ENCODE measurements around the gene CHTF8. TPM values are rescaled to one million over a fixed set of nuclear protein-coding genes. Genes with fewer than 3 reads are reported as not detected.

CHTF8 gene, protein sequence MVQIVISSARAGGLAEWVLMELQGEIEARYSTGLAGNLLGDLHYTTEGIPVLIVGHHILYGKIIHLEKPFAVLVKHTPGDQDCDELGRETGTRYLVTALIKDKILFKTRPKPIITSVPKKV
- 116 TPM for polyA plus RNA-seq (2013, experiment 1 of 2)
- 99.3 TPM for polyA plus RNA-seq (2013, experiment 2 of 2)

DNA sequence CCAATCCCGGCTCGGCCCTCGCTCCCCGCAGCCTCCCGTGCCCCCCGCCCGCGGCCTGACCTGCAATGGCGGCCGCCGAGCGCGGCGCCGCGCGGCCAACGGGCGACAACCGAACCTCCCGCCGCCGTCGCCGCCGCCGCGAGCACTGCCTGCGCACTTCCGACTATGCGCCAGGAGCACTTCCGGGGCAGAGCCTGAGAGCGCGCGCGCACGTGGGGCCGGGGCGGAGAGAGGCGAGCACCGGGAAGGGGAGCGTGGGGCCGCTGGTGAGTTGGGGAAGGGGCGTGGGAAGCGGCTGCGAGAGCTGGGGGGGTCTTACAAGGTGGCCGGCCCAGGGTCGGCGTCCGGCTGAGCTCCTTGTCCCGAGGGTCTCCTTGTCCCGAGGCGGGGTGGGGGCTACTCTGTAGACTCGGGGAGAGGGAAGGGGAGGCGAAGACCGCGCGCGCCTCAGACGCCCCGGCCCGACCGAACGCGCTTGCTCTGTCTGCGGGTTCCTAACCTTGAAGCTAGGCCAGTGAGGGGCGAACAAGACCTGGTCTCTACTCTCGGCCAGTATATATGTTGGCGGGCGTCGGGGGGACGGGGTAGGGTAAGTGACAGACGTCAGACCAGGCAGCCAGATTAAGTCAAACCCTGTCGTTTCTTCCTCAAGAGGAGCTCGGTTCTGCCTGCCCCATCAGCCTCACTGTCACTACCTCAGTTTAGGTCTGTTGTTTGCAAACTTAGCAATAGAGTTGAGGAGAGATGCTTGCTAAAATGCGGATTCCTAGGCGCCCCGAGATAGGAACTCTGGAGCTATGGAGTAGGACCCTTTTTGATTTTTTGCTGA, at the start of gene CHTF8, which contains the start of gene UTP4:
Gene CHTF8 (minus strand): TSS at position 165 of the 829 bp plus-strand sequence. CDS start 11,130 bp downstream, outside the sequence.
Gene UTP4 (plus strand): TSS at position 226 of the 829 bp plus-strand sequence. CDS start 811 bp downstream, outside the sequence.
- Histone ChIP-seq H3K27ac (ENCODE audit: low read depth, low read length, severe bottlenecking) (peak within 1 kb of the TSS; percentile 88), H3K9me3 (ENCODE audit: control insufficient read depth, low read length) (no peaks in the 10 kb centered on the region), H3K36me3 (ENCODE audit: control insufficient read depth, insufficient read depth, low read length) (peaks cover 60% of the 10 kb centered on the region), H3K4me1 (ENCODE audit: control insufficient read depth, insufficient read depth, low read length, poor library complexity, severe bottlenecking) (peaks cover 15% of the 10 kb centered on the region), H3K4me3 (ENCODE audit: extremely low read depth, insufficient read depth, low read length, poor library complexity, severe bottlenecking) (peak within 1 kb of the TSS; percentile 83)
- 0 to 2% methylated on average over 43 to 58 of the region's 78 CpGs for WGBS, 2 experiments (ENCODE audit: insufficient coverage in 2 of 2)

DNA sequence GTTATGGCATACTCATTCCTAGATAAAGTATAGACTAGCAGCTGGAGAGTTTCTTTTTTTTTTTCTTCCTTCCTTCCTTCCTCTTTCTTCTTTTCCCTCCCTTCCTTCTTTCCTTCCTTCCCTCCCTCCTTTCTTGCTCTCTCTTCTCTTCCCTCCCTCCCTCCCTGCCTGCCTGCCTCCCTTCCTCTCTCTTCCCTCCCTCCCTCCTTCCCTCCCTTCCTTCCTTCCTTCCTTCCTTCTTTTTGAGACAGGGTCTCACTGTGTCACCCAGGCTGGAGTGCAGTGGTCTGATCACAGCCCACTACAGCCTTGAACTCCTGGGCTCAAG, 47.6 kb upstream of the CHTF8 start:
- H3K9me3 ChIP-seq (ENCODE audit: control insufficient read depth, low read length) = no peaks in the 10 kb centered on the region
- H3K4me1 ChIP-seq (ENCODE audit: control insufficient read depth, insufficient read depth, low read length, poor library complexity, severe bottlenecking) = peaks cover 3% of the 10 kb centered on the region
- H3K4me3 ChIP-seq (ENCODE audit: extremely low read depth, insufficient read depth, low read length, poor library complexity, severe bottlenecking) = no peak overlapping the region
- peaks cover 4% of the 10 kb centered on the region for H3K36me3 ChIP-seq (ENCODE audit: control insufficient read depth, insufficient read depth, low read length)
- H3K27ac ChIP-seq (ENCODE audit: low read depth, low read length, severe bottlenecking) = no peak overlapping the region

DNA sequence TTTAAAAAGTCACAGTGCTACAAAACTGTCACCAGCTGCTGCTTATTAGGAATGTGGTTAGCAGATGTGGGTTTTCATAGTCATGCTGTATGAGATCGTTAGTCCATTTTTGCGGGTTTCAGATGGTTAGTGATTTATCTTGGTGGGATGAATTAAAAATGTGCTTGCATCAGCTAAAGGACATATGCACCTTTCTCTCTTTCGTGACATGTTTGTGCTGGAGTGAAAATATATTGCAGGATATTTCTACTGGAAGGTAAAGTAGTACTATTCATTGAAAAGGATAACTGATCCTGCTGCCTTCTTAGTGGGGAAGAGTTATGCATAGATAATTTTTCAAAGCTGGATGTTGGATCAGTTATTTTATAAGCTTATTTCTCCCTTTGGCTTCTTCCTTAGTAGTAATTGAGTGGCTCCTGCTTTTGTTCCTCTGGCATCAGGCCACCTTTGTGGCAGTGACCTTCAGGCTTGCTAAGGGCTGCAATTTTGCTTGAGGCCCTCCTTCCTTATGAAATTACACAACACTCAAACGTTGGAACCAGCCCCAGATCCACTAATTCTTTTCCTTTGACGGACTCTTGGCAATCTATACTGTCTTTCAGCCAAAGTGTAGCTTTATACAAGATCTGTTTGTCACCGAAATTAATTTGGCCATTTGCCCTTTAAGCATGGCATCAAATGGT, 47.1 kb upstream of the CHTF8 start:
- Histone ChIP-seq H3K27ac (ENCODE audit: low read depth, low read length, severe bottlenecking) (no peak overlapping the region), H3K4me1 (ENCODE audit: control insufficient read depth, insufficient read depth, low read length, poor library complexity, severe bottlenecking) (peaks cover 3% of the 10 kb centered on the region), H3K36me3 (ENCODE audit: control insufficient read depth, insufficient read depth, low read length) (peaks cover 4% of the 10 kb centered on the region), H3K4me3 (ENCODE audit: extremely low read depth, insufficient read depth, low read length, poor library complexity, severe bottlenecking) (no peak overlapping the region), H3K9me3 (ENCODE audit: control insufficient read depth, low read length) (no peaks in the 10 kb centered on the region)
- WGBS, 2 experiments (ENCODE audit: insufficient coverage in 2 of 2) = 84 to 87% methylated on average over 5 to 6 of the region's 6 CpGs

DNA sequence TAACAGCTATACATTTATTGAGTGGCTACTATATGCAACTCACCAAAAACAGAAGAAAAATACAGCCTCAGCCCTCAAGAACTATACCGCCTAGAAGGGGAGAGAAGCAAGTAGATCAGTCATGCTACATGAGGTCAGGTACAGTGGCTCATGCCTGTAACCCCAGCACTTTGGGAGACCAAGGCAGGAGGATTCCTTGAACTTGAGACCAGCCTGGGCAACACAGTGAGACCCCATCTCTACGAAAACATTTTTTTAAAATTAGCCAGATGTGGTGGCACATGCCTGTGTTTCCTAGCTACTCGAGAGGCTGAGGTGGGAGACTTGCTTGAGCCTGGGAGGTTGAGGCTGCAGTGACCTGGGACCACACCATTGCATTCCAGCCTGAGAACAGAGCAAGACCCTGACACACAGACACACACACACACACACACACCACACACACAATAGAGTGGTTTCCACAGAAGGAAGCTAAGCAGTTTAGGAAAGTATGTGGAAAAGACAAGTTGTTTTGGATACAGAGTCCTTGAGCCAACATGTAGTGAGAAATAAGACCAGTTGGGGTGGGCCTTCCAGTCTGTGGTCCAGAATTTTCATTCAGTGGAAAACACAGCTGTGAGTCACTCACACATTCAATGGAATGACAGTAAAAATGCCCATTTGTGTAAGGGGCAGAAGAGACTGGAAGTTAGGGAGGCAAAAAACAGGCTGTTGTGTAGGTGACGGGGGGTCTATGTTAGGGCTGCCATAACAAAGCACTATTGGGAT, 43.8 kb upstream of the CHTF8 start:
- Histone ChIP-seq H3K4me3 (ENCODE audit: extremely low read depth, insufficient read depth, low read length, poor library complexity, severe bottlenecking) (no peak overlapping the region), H3K36me3 (ENCODE audit: control insufficient read depth, insufficient read depth, low read length) (peaks cover 11% of the 10 kb centered on the region), H3K4me1 (ENCODE audit: control insufficient read depth, insufficient read depth, low read length, poor library complexity, severe bottlenecking) (no peaks in the 10 kb centered on the region), H3K9me3 (ENCODE audit: control insufficient read depth, low read length) (no peaks in the 10 kb centered on the region), H3K27ac (ENCODE audit: low read depth, low read length, severe bottlenecking) (no peak overlapping the region)
- 92 to 100% methylated on average over 2 to 3 of the region's 4 CpGs for WGBS, 2 experiments (ENCODE audit: insufficient coverage in 2 of 2)

DNA sequence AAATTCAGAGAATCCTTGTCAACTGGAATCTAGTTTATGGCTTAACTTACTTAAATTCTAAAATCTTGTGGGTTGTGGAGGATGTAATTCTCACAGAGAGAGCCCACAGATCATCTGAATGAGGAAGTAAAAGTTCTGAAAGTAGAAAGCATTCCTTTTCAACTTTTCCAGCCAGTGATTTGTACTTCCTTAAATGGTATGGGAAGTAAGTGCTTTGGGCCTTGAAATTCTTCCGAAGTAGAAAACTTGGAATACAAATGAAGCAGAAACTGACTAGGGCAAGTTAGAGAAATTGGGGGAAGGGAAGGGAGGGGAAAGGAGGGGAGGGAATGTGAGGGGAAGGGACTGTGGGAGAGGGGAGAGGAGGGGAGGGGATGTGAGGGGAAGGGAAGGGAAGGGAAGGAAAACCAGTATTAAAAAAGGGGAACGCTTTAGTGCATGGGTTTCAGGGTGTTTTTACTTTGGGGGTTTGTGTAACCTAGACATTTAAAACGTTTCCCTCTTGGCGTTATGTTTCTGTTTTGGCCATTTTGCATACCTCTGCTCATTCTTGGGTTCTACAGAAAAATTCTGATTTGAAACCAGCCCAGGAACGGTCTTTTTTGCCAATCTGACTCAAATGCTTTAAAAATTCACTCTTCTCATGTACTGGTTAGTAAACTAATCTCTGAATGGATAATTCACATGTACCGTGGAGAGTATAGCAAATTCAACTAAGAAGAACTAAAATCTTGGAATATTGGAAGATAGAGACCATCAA, 39.1 kb upstream of the CHTF8 start:
- Histone ChIP-seq H3K36me3 (ENCODE audit: control insufficient read depth, insufficient read depth, low read length) (peaks cover 53% of the 10 kb centered on the region), H3K9me3 (ENCODE audit: control insufficient read depth, low read length) (no peaks in the 10 kb centered on the region), H3K4me3 (ENCODE audit: extremely low read depth, insufficient read depth, low read length, poor library complexity, severe bottlenecking) (no peak overlapping the region), H3K27ac (ENCODE audit: low read depth, low read length, severe bottlenecking) (peak overlapping the region; percentile 26), H3K4me1 (ENCODE audit: control insufficient read depth, insufficient read depth, low read length, poor library complexity, severe bottlenecking) (peaks cover 14% of the 10 kb centered on the region)
- 82 to 85% methylated on average over 4 of the region's 6 CpGs for WGBS, 2 experiments (ENCODE audit: insufficient coverage in 2 of 2)

DNA sequence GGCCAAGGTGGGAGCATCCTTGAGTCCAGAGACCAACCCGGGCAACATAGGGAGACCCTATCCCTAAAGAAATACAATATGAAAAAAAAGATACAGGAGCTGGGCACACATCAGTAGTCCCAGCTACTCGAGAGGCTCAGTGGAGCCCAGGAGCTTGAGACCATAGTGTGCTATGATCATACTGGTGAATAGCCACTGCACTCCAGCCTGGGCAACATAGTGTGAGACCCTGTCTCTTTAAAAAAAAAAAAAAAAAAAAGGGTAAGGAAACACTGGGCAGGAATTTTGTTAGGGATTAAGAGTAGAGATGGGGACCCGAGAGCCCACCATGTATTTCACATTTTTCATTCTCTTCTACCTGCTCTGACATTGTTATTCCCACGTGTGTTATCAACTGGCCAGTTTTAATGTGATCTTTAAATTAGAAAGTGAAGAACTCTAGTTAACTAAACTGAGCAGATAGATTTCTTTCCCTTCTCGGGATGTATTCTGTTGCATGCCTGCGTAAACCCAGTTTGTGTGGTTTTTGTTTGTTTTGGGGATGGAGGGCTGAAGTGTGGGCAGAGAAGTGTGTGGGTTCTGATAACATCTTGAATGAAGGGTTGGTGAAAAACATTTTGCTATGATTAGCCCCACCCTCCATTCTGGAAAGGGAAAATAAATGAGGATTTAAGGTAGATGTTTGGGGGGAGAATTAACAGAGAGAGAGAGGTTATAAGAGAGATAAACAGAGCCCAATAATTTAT, 37.4 kb upstream of the CHTF8 start:
- Histone ChIP-seq H3K4me1 (ENCODE audit: control insufficient read depth, insufficient read depth, low read length, poor library complexity, severe bottlenecking) (peaks cover 18% of the 10 kb centered on the region), H3K27ac (ENCODE audit: low read depth, low read length, severe bottlenecking) (peak overlapping the region; percentile 41), H3K36me3 (ENCODE audit: control insufficient read depth, insufficient read depth, low read length) (peaks cover 66% of the 10 kb centered on the region), H3K9me3 (ENCODE audit: control insufficient read depth, low read length) (no peaks in the 10 kb centered on the region), H3K4me3 (ENCODE audit: extremely low read depth, insufficient read depth, low read length, poor library complexity, severe bottlenecking) (no peak overlapping the region)
- 67 to 90% methylated on average over 1 of the region's 6 CpGs for WGBS, 2 experiments (ENCODE audit: insufficient coverage in 2 of 2)

DNA sequence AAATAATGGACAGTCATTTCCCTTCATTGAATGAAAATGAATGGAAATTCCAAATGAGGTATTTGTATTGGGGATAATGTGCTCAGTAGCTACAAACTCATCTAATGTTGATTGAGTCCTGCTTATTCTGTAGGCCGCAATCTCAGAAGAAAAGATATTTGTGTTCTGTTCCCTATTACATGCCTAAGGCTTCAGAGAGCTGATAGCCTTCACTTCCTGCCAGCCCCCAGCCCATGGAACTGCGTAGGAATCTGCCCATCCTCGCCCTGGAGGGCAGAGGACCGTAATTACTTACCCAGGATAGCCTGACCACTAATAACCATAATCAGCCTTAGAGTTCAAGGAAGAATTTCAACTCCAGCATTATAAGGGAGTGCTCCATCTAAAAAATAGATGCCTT, 36.7 kb upstream of the CHTF8 start:
- Histone ChIP-seq H3K9me3 (ENCODE audit: control insufficient read depth, low read length) (no peaks in the 10 kb centered on the region), H3K36me3 (ENCODE audit: control insufficient read depth, insufficient read depth, low read length) (peaks cover 71% of the 10 kb centered on the region), H3K4me3 (ENCODE audit: extremely low read depth, insufficient read depth, low read length, poor library complexity, severe bottlenecking) (no peak overlapping the region), H3K27ac (ENCODE audit: low read depth, low read length, severe bottlenecking) (peak overlapping the region; percentile 41), H3K4me1 (ENCODE audit: control insufficient read depth, insufficient read depth, low read length, poor library complexity, severe bottlenecking) (peaks cover 18% of the 10 kb centered on the region)
- 82 to 90% methylated on average over 2 of the region's 4 CpGs for WGBS, 2 experiments (ENCODE audit: insufficient coverage in 2 of 2)

DNA sequence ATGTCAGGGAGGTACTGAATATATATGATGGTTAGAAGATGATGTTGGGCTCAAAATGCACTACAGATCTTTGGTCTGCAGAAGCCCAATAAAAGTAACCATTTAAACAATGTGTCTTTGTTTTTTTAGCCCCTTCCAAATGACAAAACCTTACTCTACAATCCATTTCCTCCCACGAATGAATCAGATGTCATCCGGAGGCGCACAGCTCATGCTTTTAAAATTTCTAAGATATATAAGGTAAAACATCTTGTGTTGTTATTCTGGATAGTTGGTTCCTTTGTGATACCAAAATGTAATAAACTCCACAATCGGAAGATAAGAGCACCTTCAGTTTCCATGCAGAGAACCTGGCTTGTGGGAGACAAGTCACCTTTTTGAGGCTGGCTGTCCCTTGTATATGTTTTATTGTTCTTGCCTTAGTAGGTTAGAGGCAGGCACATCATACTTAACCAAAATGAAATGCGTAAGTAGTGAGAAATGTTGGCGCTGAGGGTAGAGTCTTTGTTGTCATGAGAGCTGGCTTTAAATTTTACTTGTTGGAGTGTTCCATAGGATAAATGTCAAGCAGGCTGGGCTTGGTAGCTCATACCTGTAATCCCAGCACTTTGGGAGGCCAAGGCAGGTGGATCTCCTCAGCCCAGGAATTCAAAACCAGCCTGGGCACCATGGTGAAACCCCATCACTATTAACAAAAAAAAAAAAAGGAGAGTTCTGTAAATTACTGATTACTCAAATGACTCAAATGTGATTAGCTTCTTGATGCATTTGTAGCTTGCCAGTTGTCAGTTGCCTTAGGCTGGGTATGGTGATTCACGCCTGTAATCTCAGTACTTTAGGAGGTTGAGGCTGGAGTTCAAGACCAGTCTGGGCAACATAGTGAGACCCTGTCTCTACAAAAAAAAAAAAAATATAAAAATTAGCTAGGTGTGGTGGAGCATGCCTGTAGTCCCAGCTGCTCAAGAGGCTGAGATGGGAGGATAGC, 34.9 kb upstream of the CHTF8 start:
- 90 to 100% methylated on average over 1 to 3 of the region's 7 CpGs for WGBS, 2 experiments (ENCODE audit: insufficient coverage in 2 of 2)

More for the DNA sequence above, 34.9 kb upstream of the CHTF8 start:
- Histone ChIP-seq H3K9me3 (ENCODE audit: control insufficient read depth, low read length) (no peaks in the 10 kb centered on the region), H3K4me3 (ENCODE audit: extremely low read depth, insufficient read depth, low read length, poor library complexity, severe bottlenecking) (no peak overlapping the region), H3K27ac (ENCODE audit: low read depth, low read length, severe bottlenecking) (no peak overlapping the region), H3K4me1 (ENCODE audit: control insufficient read depth, insufficient read depth, low read length, poor library complexity, severe bottlenecking) (peaks cover 18% of the 10 kb centered on the region), H3K36me3 (ENCODE audit: control insufficient read depth, insufficient read depth, low read length) (peaks cover 82% of the 10 kb centered on the region)
